HL-60/S4 treated with retinoic acid at 250 ng/mL for 4 days and 3 days (cell line): ENCODE results near the gene DRC1.

Experiments used
- in situ Hi-C: fragments of 300-500 bp; cut with MboI; formaldehyde crosslinking; loops from 2 replicates; pipeline ENCODE4 v1.7.0; 2022; ENCODE audit warnings: low sequenced_read_pairs

Gene DRC1

GRCh38 chr2:26442707-26443106 lies 41.0 kb downstream of the DRC1 start:
- in situ Hi-C loops, result no loop called here

- in situ Hi-C loops, result no loop called here
Observed at GRCh38 chr2:26444236-26444635, 42.5 kb downstream of the DRC1 start.

GRCh38 chr2:26448651-26449050 lies 46.9 kb downstream of the DRC1 start:
- in situ Hi-C loops, result no loop called here

- in situ Hi-C loops, result loop anchor here (25.0 kb wide), 2 partner anchors 212 to 487 kb away; partner anchors contain the start of genes HADHA and HADHB
Observed at GRCh38 chr2:26449278-26450030, 47.7 kb downstream of the DRC1 start.

- in situ Hi-C loops, result loop anchor here (25.0 kb wide), 2 partner anchors 213 to 488 kb away; partner anchors contain the start of genes HADHA and HADHB
Observed at GRCh38 chr2:26450031-26450635, 48.4 kb downstream of the DRC1 start.

GRCh38 chr2:26451700-26452099 lies 50.0 kb downstream of the DRC1 start:
- in situ Hi-C loops, result loop anchor here (25.0 kb wide), 2 partner anchors 214 to 489 kb away; partner anchors contain the start of genes HADHA and HADHB

GRCh38 chr2:26453421-26454329 lies 52.0 kb downstream of the DRC1 start:
- in situ Hi-C loops, result loop anchor here (25.0 kb wide), 2 partner anchors 216 to 491 kb away; partner anchors contain the start of genes HADHA and HADHB

- in situ Hi-C loops, result loop anchor here (25.0 kb wide), 2 partner anchors 217 to 492 kb away; partner anchors contain the start of genes HADHA and HADHB
Observed at GRCh38 chr2:26454561-26455001, 52.9 kb downstream of the DRC1 start.

- in situ Hi-C loops, result loop anchor here (25.0 kb wide), 2 partner anchors 218 to 493 kb away; partner anchors contain the start of genes HADHA and HADHB
Observed at GRCh38 chr2:26455037-26455669, 53.4 kb downstream of the DRC1 start.

- in situ Hi-C loops, result loop anchor here (25.0 kb wide), 2 partner anchors 219 to 494 kb away; partner anchors contain the start of genes HADHA and HADHB
Observed at GRCh38 chr2:26455670-26456439, 54.1 kb downstream of the DRC1 start.

GRCh38 chr2:26456440-26457250 lies 54.9 kb downstream of the DRC1 start:
- in situ Hi-C loops, result loop anchor here (25.0 kb wide), 2 partner anchors 219 to 494 kb away; partner anchors contain the start of genes HADHA and HADHB

GRCh38 chr2:26457251-26457666 lies 55.5 kb downstream of the DRC1 start:
- in situ Hi-C loops, result loop anchor here (25.0 kb wide), 2 partner anchors 220 to 495 kb away; partner anchors contain the start of genes HADHA and HADHB

GRCh38 chr2:26457695-26458364 lies 56.1 kb downstream of the DRC1 start:
- in situ Hi-C loops, result loop anchor here (25.0 kb wide), 2 partner anchors 221 to 496 kb away; partner anchors contain the start of genes HADHA and HADHB

GRCh38 chr2:26458365-26459042 lies 56.8 kb downstream of the DRC1 start:
- in situ Hi-C loops, result loop anchor here (25.0 kb wide), 2 partner anchors 221 to 496 kb away; partner anchors contain the start of genes HADHA and HADHB

- in situ Hi-C loops, result loop anchor here (25.0 kb wide), 2 partner anchors 223 to 498 kb away; partner anchors contain the start of genes HADHA and HADHB
Observed at GRCh38 chr2:26459991-26460612, 58.4 kb downstream of the DRC1 start.

GRCh38 chr2:26460613-26461031 lies 58.9 kb downstream of the DRC1 start:
- in situ Hi-C loops, result loop anchor here (25.0 kb wide), 2 partner anchors 223 to 498 kb away; partner anchors contain the start of genes HADHA and HADHB
